ENCODE data around the gene PLCB1.

DNA sequence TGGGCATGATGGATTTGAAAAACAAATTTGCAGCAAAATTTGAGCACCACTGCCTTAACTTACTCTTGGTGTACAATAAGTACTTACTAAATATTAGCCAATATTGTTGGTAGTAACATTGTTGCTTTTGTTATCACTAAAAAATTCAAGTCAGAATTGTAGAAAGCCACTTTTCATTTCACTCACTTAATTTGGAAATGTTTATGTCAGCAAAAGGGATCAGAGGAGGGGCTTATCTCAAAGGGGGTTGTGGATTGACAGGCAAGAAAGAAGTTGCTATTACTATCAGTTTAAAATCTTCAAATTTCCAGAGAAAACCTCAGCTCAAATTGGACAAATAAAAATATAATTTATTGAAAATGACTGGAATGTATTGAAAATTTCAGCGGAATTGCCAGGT is 241.5 kb downstream of the PLCB1 start:
- TF ChIP-seq, protein P1, sequence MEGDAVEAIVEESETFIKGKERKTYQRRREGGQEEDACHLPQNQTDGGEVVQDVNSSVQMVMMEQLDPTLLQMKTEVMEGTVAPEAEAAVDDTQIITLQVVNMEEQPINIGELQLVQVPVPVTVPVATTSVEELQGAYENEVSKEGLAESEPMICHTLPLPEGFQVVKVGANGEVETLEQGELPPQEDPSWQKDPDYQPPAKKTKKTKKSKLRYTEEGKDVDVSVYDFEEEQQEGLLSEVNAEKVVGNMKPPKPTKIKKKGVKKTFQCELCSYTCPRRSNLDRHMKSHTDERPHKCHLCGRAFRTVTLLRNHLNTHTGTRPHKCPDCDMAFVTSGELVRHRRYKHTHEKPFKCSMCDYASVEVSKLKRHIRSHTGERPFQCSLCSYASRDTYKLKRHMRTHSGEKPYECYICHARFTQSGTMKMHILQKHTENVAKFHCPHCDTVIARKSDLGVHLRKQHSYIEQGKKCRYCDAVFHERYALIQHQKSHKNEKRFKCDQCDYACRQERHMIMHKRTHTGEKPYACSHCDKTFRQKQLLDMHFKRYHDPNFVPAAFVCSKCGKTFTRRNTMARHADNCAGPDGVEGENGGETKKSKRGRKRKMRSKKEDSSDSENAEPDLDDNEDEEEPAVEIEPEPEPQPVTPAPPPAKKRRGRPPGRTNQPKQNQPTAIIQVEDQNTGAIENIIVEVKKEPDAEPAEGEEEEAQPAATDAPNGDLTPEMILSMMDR (conservative IDR thresholded peaks at IDR 0.05 in 1 of 2, IDR thresholded peaks at IDR 0.05 in 1 of 2; ENCODE audit: extremely low read depth in 1 of 2, insufficient read depth in 1 of 2, low read depth in 1 of 2, low read length in 2 of 2) = no peak
- no peak for TF ChIP-seq EZH2 (IDR thresholded peaks at IDR 0.05; ENCODE audit: borderline replicate concordance, low read length)
